ENCODE data around the gene PSTPIP2. TPM values are rescaled to one million over a fixed set of nuclear protein-coding genes. Genes with fewer than 3 reads are reported as not detected.

The PSTPIP2 gene
- total RNA-seq, 1 donor from 2014 or later: 1.6 TPM

GRCh38 chr18:45958730-45959129, 113.3 kb downstream of the PSTPIP2 start:
- no peak overlapping the region for H3K27ac ChIP-seq
- intact Hi-C loops (cut with DNase I): no loop called here
- H3K4me3 ChIP-seq: no peak overlapping the region
- peaks cover 0 to 7% of the 10 kb centered on the region in 2 donors for H3K4me1 ChIP-seq
- TF ChIP-seq CTCF (IDR thresholded peaks at IDR 0.05): no peak
- no peaks in the 10 kb centered on the region for H3K27me3 ChIP-seq
- H3K36me3 ChIP-seq: peaks cover 10 to 29% of the 10 kb centered on the region in 2 donors
- H3K9me3 ChIP-seq: no peaks in the 10 kb centered on the region
- DNase-seq (ENCODE audit: low spot score in 2 of 2): no peak

GRCh38 chr18:45958027-45958426, 114.0 kb downstream of the PSTPIP2 start:
- Histone ChIP-seq H3K9me3 (no peaks in the 10 kb centered on the region), H3K4me1 (peaks cover 0 to 3% of the 10 kb centered on the region in 2 donors), H3K36me3 (peaks cover 10 to 36% of the 10 kb centered on the region in 2 donors), H3K27ac (no peak overlapping the region), H3K4me3 (no peak overlapping the region), H3K27me3 (no peaks in the 10 kb centered on the region)
- TF ChIP-seq CTCF (IDR thresholded peaks at IDR 0.05): no peak
- DNase-seq (ENCODE audit: low spot score in 2 of 2): no peak
- intact Hi-C loops (cut with DNase I): no loop called here

- Histone ChIP-seq H3K36me3 (peaks cover 20 to 40% of the 10 kb centered on the region in 2 donors), H3K27me3 (no peaks in the 10 kb centered on the region), H3K4me3 (no peak overlapping the region), H3K9me3 (no peaks in the 10 kb centered on the region), H3K4me1 (no peaks in the 10 kb centered on the region), H3K27ac (no peak overlapping the region)
- intact Hi-C loops (cut with DNase I): no loop called here
- no peak for DNase-seq (ENCODE audit: low spot score in 2 of 2)
- TF ChIP-seq CTCF (IDR thresholded peaks at IDR 0.05): no peak
Observed at GRCh38 chr18:45957100-45957499, 115.0 kb downstream of the PSTPIP2 start.

GRCh38 chr18:45954070-45954934, 117.8 kb downstream of the PSTPIP2 start:
- Histone ChIP-seq H3K9me3 (no peaks in the 10 kb centered on the region), H3K4me1 (no peaks in the 10 kb centered on the region), H3K4me3 (no peak overlapping the region), H3K27me3 (no peaks in the 10 kb centered on the region), H3K27ac (peak overlapping the region in 1 of 2 donors; percentile 15), H3K36me3 (peaks cover 34 to 64% of the 10 kb centered on the region in 2 donors)
- intact Hi-C loops (cut with DNase I): no loop called here
- DNase-seq (ENCODE audit: low spot score in 2 of 2): no peak
- no peak for TF ChIP-seq CTCF (IDR thresholded peaks at IDR 0.05)

- peak in 1 of 2 donors; percentile 71 for DNase-seq (ENCODE audit: low spot score in 2 of 2)
- H3K36me3 ChIP-seq: peaks cover 63 to 95% of the 10 kb centered on the region in 2 donors
- intact Hi-C loops (cut with DNase I): no loop called here
Observed at GRCh38 chr18:45951016-45951714, 120.9 kb downstream of the PSTPIP2 start.

More at GRCh38 chr18:45951016-45951714, 120.9 kb downstream of the PSTPIP2 start:
- Histone ChIP-seq H3K27me3 (no peaks in the 10 kb centered on the region), H3K4me3 (no peak overlapping the region), H3K27ac (no peak overlapping the region), H3K9me3 (no peaks in the 10 kb centered on the region), H3K4me1 (no peaks in the 10 kb centered on the region)
- TF ChIP-seq CTCF (IDR thresholded peaks at IDR 0.05): no peak

Data from ascending aorta (tissue), 2 donors.